Endodermal cell (in vitro differentiated cells): Measurements from ENCODE around the gene RHEBL1. TPM values are rescaled to one million over a fixed set of nuclear protein-coding genes. Genes with fewer than 3 reads are reported as not detected.

Experiments
- DNase-seq: peaks from one replicate; pipeline ENCODE4 v3.0.0-alpha.2; 2017
- H3K27ac ChIP-seq: 2 replicates; pipeline ENCODE4 v1.5.1; 2013; ENCODE audit warnings: mild to moderate bottlenecking, low read depth, low read length, moderate library complexity
- H3K27me3 ChIP-seq: 2 replicates; pipeline ENCODE4 v1.6.1; 2013; ENCODE audit warnings: mild to moderate bottlenecking, low read length, moderate library complexity; ENCODE audit not compliant: insufficient read depth, control insufficient read depth, poor library complexity, severe bottlenecking
- H3K36me3 ChIP-seq: 2 replicates; pipeline ENCODE4 v1.7.0; 2013; ENCODE audit warnings: mild to moderate bottlenecking, low read length, moderate library complexity; ENCODE audit not compliant: control insufficient read depth, insufficient read depth
- H3K4me1 ChIP-seq: one replicate; pipeline ENCODE4 v1.7.0; 2013; ENCODE audit warnings: low read length; ENCODE audit not compliant: control insufficient read depth, insufficient read depth
- H3K4me3 ChIP-seq: 2 replicates; pipeline ENCODE4 v1.5.1; 2013; ENCODE audit warnings: mild to moderate bottlenecking, low read length, moderate library complexity
- H3K9ac ChIP-seq: 2 replicates; pipeline ENCODE4 v1.6.1; 2013; ENCODE audit warnings: mild to moderate bottlenecking, low read length, moderate library complexity; ENCODE audit not compliant: poor library complexity, severe bottlenecking; ENCODE audit errors: extremely low read depth
- H3K9me3 ChIP-seq: 2 replicates; pipeline ENCODE4 v1.6.1; 2013; ENCODE audit warnings: mild to moderate bottlenecking, low read length, moderate library complexity; ENCODE audit not compliant: control insufficient read depth
- H3K27ac Mint-ChIP-seq: 2 replicates; pipeline ENCODE4 v1.8.0; 2020; ENCODE audit warnings: mixed read lengths
- H3K27me3 Mint-ChIP-seq: 2 replicates; pipeline ENCODE4 v1.8.0; 2021; ENCODE audit warnings: mild to moderate bottlenecking, mixed read lengths; ENCODE audit not compliant: insufficient read depth
- H3K36me3 Mint-ChIP-seq: 2 replicates; pipeline ENCODE4 v1.8.0; 2020; ENCODE audit warnings: low read depth, mixed read lengths
- H3K4me1 Mint-ChIP-seq: 2 replicates; pipeline ENCODE4 v1.8.0; 2020; ENCODE audit warnings: mixed read lengths
- H3K4me3 Mint-ChIP-seq: 2 replicates; pipeline ENCODE4 v1.8.0; 2020; ENCODE audit warnings: mild to moderate bottlenecking, moderate library complexity, mixed read lengths
- H3K9me3 Mint-ChIP-seq: 2 replicates; pipeline ENCODE4 v1.8.0; 2020; ENCODE audit warnings: mild to moderate bottlenecking, mixed read lengths
- CTCF ChIP-seq: fragments of 200-600 bp; sonication (generic); conservative IDR thresholded peaks from 2 replicates; pipeline ENCODE4 v1.5.0; 2021; ENCODE audit warnings: antibody characterized with exemption, mild to moderate bottlenecking
- WGBS, 2 experiments: methylation state at CpG; one replicate each; pipeline versions ENCODE4 v1.1.5 to v1.1.7; 2013; ENCODE audit warnings: missing lambda C conversion rate in 2 of 2, mixed read lengths in 1 of 2; ENCODE audit not compliant: insufficient coverage in 1 of 2, insufficient read length in 1 of 2; 5-methylcytosine and 5-hydroxymethylcytosine counted together
- total RNA-seq, 2 donors: library from RNA; stranded (reverse); fragmentation: NEBNext Ultra II Directional in 1 of 2; extraction: Animal tissue kit (Norgen Biotek cat#: 25700) in 1 of 2; gene quantifications; 2 replicates in 1 of 2; 3 replicates in 1 of 2; pipeline ENCODE4 v1.2.1, GENCODE V29; 2021

RHEBL1 gene
- total RNA-seq, 2 donors from 2014 or later = 2.5 to 3.2 TPM

GRCh38 chr12:49109641-49110463 is 40.1 kb upstream of the RHEBL1 start:
- H3K36me3 Mint-ChIP-seq = peaks cover 18% of the 10 kb centered on the region
- peak overlapping the region; percentile 93 for H3K4me3 ChIP-seq
- peak overlapping the region; percentile 95 for H3K27ac Mint-ChIP-seq
- peak overlapping the region; percentile 90 for H3K9ac ChIP-seq
- H3K4me1 ChIP-seq = peaks cover 3% of the 10 kb centered on the region
- peak overlapping the region; percentile 95 for H3K4me3 Mint-ChIP-seq
- peak; percentile 83 for DNase-seq
- H3K27me3 Mint-ChIP-seq = peaks cover 2% of the 10 kb centered on the region
- 7 to 20% methylated on average over 13 to 32 of the region's 33 CpGs for WGBS, 2 experiments
- H3K27me3 ChIP-seq = no peaks in the 10 kb centered on the region
- H3K9me3 Mint-ChIP-seq = peaks cover 26% of the 10 kb centered on the region
- H3K4me1 Mint-ChIP-seq = peaks cover 18% of the 10 kb centered on the region
- peaks cover 17% of the 10 kb centered on the region for H3K36me3 ChIP-seq
- H3K9me3 ChIP-seq = peaks cover 19% of the 10 kb centered on the region
- no peak for TF ChIP-seq CTCF
- peak overlapping the region; percentile 97 for H3K27ac ChIP-seq

DNA sequence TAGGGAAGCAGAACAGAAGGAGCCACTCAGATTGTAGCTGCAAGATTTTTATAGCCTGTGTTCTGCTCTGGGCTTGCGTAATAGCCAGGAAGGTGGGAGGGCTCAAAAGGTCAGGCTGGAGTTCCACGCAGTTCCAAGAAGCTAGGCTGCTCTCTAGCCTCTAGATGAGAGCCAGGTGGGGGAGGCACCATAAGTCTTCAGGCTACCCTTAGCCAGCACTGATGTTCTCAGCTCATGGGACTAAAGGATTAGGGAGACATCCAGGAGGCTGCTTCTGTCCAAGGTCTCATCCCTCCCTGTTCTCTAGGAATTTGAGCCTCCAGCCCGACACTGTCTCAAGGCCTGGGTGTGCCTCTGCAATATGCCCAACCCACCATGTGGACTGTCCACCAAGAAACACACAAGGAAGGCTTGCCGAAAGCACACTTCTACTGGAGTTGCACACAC is 39.2 kb upstream of the RHEBL1 start:
- Histone ChIP-seq H3K9ac (peak overlapping the region; percentile 29), H3K36me3 (peaks cover 23% of the 10 kb centered on the region), H3K27ac (no peak overlapping the region), H3K9me3 (peaks cover 19% of the 10 kb centered on the region), H3K4me1 (peaks cover 3% of the 10 kb centered on the region), H3K27me3 (no peaks in the 10 kb centered on the region), H3K4me3 (peak overlapping the region; percentile 93)
- TF ChIP-seq CTCF = no peak
- Mint-ChIP-seq H3K27me3 (peaks cover 2% of the 10 kb centered on the region), H3K36me3 (peaks cover 25% of the 10 kb centered on the region), H3K4me1 (peaks cover 18% of the 10 kb centered on the region), H3K27ac (no peak overlapping the region), H3K9me3 (peaks cover 24% of the 10 kb centered on the region), H3K4me3 (peak overlapping the region; percentile 95)
- DNase-seq = no peak
- WGBS, 2 experiments = 93 to 96% methylated on average over 3 to 4 of the region's 4 CpGs

DNA sequence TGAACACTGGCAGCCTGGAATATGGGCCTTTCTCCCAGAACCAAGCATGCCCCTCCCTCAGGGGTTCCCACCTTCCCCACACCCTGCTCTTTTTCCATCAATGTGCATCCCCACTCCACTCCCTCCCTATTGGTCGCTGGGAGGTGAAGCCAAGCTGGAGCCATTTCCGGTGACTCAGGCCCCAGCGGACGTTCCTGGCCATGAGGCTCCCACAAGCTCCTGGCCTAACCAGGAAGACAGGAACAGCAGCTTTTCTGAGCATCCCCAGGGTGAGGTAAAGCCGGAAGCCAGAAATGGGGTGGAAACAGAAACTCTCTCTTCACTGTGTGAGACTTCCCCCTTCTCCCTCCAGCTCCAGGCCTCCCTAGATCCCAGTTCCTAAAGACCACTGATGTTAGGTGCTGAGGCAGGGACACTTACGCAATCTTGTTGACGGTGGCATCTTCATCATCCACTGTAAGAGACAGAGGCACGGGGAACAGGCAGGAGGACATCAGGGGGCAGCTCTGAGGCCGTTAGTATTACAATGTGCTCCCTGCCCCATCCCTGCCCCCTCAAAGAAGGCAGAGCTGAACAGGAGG is 35.8 kb upstream of the RHEBL1 start:
- peaks cover 44% of the 10 kb centered on the region for H3K36me3 Mint-ChIP-seq
- peaks cover 55% of the 10 kb centered on the region for H3K36me3 ChIP-seq
- DNase-seq = no peak
- no peak overlapping the region for H3K27ac Mint-ChIP-seq
- H3K4me3 ChIP-seq = no peak overlapping the region
- no peak for TF ChIP-seq CTCF
- H3K4me1 ChIP-seq = peaks cover 3% of the 10 kb centered on the region
- no peaks in the 10 kb centered on the region for H3K27me3 Mint-ChIP-seq
- H3K27me3 ChIP-seq = no peaks in the 10 kb centered on the region
- WGBS, 2 experiments = 92 to 93% methylated on average over 4 to 9 of the region's 9 CpGs
- no peaks in the 10 kb centered on the region for H3K9me3 Mint-ChIP-seq
- peaks cover 14% of the 10 kb centered on the region for H3K4me1 Mint-ChIP-seq
- H3K9me3 ChIP-seq = no peaks in the 10 kb centered on the region
- no peak overlapping the region for H3K27ac ChIP-seq
- H3K9ac ChIP-seq = no peak overlapping the region
- no peak overlapping the region for H3K4me3 Mint-ChIP-seq
